ENCODE measurements around the gene ZNF248. TPM values are rescaled to one million over a fixed set of nuclear protein-coding genes. Genes with fewer than 3 reads are reported as not detected.

Gene ZNF248
- 10 to 100 TPM in 4 of 5 donors, 1 to 10 TPM in 1; 7.0 to 15.6 (median 13.4) TPM for total RNA-seq
- 13.7 TPM for total RNA-seq (2013)
- 3.0 to 40.0 (median 12.6) reads per million in 29 experiments for total RNA-seq

- Histone ChIP-seq H3K4me3 (ENCODE audit: control insufficient read depth in 1 of 2, extremely low read depth in 1 of 2, low read length in 1 of 2) (peak within 1 kb of the TSS; percentile 82 to 92), H3K27ac (ENCODE audit: low read length) (peak within 1 kb of the TSS; percentile 87), H3K27me3 (replicated peaks in 1 of 2; ENCODE audit: control insufficient read depth in 2 of 2, extremely low read depth in 1 of 2, insufficient read depth in 2 of 2, low read length in 1 of 2) (no peaks in the 10 kb centered on the region), H3K36me3 (ENCODE audit: control insufficient read depth in 2 of 2, extremely low read depth in 1 of 2, insufficient read depth in 1 of 2, low read length in 1 of 2) (no peaks in the 10 kb centered on the region), H3K9me3 (no peaks in the 10 kb centered on the region), H3K4me1 (ENCODE audit: control insufficient read depth in 1 of 2, extremely low read depth in 1 of 2, insufficient read depth in 2 of 2, low read length in 2 of 2) (peaks cover 6 to 22% of the 10 kb centered on the region in 2 experiments)
- Mint-ChIP-seq H3K9me3 (no peaks in the 10 kb centered on the region), H3K27ac (peak within 1 kb of the TSS; percentile 73 to 98), H3K27me3 (no peaks in the 10 kb centered on the region), H3K4me1 (peaks cover 38 to 53% (median 50%) of the 10 kb centered on the region in 3 donors), H3K36me3 (peaks cover 15% of the 10 kb centered on the region), H3K4me3 (peak within 1 kb of the TSS; percentile 85 to 90 (median 86))
- under 1% methylated on average over 72 of the region's 81 CpGs for WGBS (ENCODE audit: insufficient coverage)
- ChIA-PET POLR2A (interaction anchor here in 1 of 2 donors (0.9 kb wide), 1 partner anchor 119 kb away, joined by 3 read pairs; no protein-coding TSS in a partner anchor), CTCF (interaction anchor here in 1 of 2 donors (0.6 kb wide), 2 partner anchors 42 to 72 kb away, joined by 3 read pairs; no protein-coding TSS in a partner anchor)
- ATAC-seq (replicated peaks in 1 of 4) (peak; percentile 94 to 96 (median 94)), DNase-seq (peak; percentile 88 to 98 (median 93))
These were observed at the start of gene ZNF248 for GRCh38 chr10:37857287-37858211. TSS of gene ZNF248 (minus strand) at chr10:37857610. CDS start at chr10:37856310, 1,300 bp downstream.

GRCh38 chr10:37906382-37906781 lies 49.0 kb upstream of the ZNF248 start:
- H3K4me1 ChIP-seq (ENCODE audit: control insufficient read depth in 1 of 2, extremely low read depth in 1 of 2, insufficient read depth in 2 of 2, low read length in 2 of 2) = no peaks in the 10 kb centered on the region
- no peaks in the 10 kb centered on the region for H3K27me3 Mint-ChIP-seq
- 80% methylated on average over 1 of the region's 2 CpGs for WGBS (ENCODE audit: insufficient coverage)
- H3K4me3 Mint-ChIP-seq = no peak overlapping the region
- POLR2A ChIA-PET = interaction anchor here in 1 of 2 donors (0.5 kb wide), 1 partner anchor 44 kb away, joined by 3 read pairs; no protein-coding TSS in a partner anchor
- peaks cover 0 to 2% of the 10 kb centered on the region in 2 experiments for H3K27me3 ChIP-seq (replicated peaks in 1 of 2; ENCODE audit: control insufficient read depth in 2 of 2, extremely low read depth in 1 of 2, insufficient read depth in 2 of 2, low read length in 1 of 2)
- CTCF ChIA-PET = no interaction called here
- H3K36me3 ChIP-seq (ENCODE audit: control insufficient read depth in 2 of 2, extremely low read depth in 1 of 2, insufficient read depth in 1 of 2, low read length in 1 of 2) = no peaks in the 10 kb centered on the region
- H3K4me3 ChIP-seq (ENCODE audit: control insufficient read depth in 1 of 2, extremely low read depth in 1 of 2, low read length in 1 of 2) = no peak overlapping the region
- no peak for ATAC-seq (replicated peaks in 1 of 4)
- no peaks in the 10 kb centered on the region for H3K4me1 Mint-ChIP-seq
- no peaks in the 10 kb centered on the region for H3K36me3 Mint-ChIP-seq
- H3K9me3 ChIP-seq = no peaks in the 10 kb centered on the region
- H3K9me3 Mint-ChIP-seq = peaks cover 3 to 21% (median 13%) of the 10 kb centered on the region in 3 donors
- no peak overlapping the region for H3K27ac ChIP-seq (ENCODE audit: low read length)
- no peak for DNase-seq
- H3K27ac Mint-ChIP-seq = no peak overlapping the region

- H3K4me1 Mint-ChIP-seq = no peaks in the 10 kb centered on the region
- H3K36me3 Mint-ChIP-seq = peaks cover 3% of the 10 kb centered on the region
- no peak for ATAC-seq (replicated peaks in 1 of 4)
- Histone ChIP-seq H3K4me3 (ENCODE audit: control insufficient read depth in 1 of 2, extremely low read depth in 1 of 2, low read length in 1 of 2) (no peak overlapping the region), H3K27ac (ENCODE audit: low read length) (no peak overlapping the region), H3K9me3 (peaks cover 10% of the 10 kb centered on the region), H3K4me1 (ENCODE audit: control insufficient read depth in 1 of 2, extremely low read depth in 1 of 2, insufficient read depth in 2 of 2, low read length in 2 of 2) (no peaks in the 10 kb centered on the region), H3K36me3 (ENCODE audit: control insufficient read depth in 2 of 2, extremely low read depth in 1 of 2, insufficient read depth in 1 of 2, low read length in 1 of 2) (no peaks in the 10 kb centered on the region), H3K27me3 (replicated peaks in 1 of 2; ENCODE audit: control insufficient read depth in 2 of 2, extremely low read depth in 1 of 2, insufficient read depth in 2 of 2, low read length in 1 of 2) (no peaks in the 10 kb centered on the region)
- no peaks in the 10 kb centered on the region for H3K27me3 Mint-ChIP-seq
- DNase-seq = no peak
- peaks cover 8 to 41% (median 31%) of the 10 kb centered on the region in 3 donors for H3K9me3 Mint-ChIP-seq
- no peak overlapping the region for H3K4me3 Mint-ChIP-seq
- ChIA-PET POLR2A (no interaction called here), CTCF (no interaction called here)
- no peak overlapping the region for H3K27ac Mint-ChIP-seq
These were observed 39.0 kb upstream of the ZNF248 start for GRCh38 chr10:37896436-37896835.

GRCh38 chr10:37895674-37896073 lies 38.3 kb upstream of the ZNF248 start:
- ChIA-PET CTCF (no interaction called here), POLR2A (no interaction called here)
- H3K4me1 ChIP-seq (ENCODE audit: control insufficient read depth in 1 of 2, extremely low read depth in 1 of 2, insufficient read depth in 2 of 2, low read length in 2 of 2) = no peaks in the 10 kb centered on the region
- ATAC-seq (replicated peaks in 1 of 4) (no peak), DNase-seq (no peak)
- Mint-ChIP-seq H3K27me3 (no peaks in the 10 kb centered on the region), H3K4me1 (no peaks in the 10 kb centered on the region), H3K9me3 (peaks cover 16 to 49% (median 37%) of the 10 kb centered on the region in 3 donors), H3K27ac (no peak overlapping the region), H3K4me3 (no peak overlapping the region), H3K36me3 (peaks cover 3% of the 10 kb centered on the region)
- peaks cover 10% of the 10 kb centered on the region for H3K9me3 ChIP-seq
- H3K36me3 ChIP-seq (ENCODE audit: control insufficient read depth in 2 of 2, extremely low read depth in 1 of 2, insufficient read depth in 1 of 2, low read length in 1 of 2) = no peaks in the 10 kb centered on the region
- WGBS (ENCODE audit: insufficient coverage) = no CpG with 5 or more reads among the region's 3 CpGs
- no peak overlapping the region for H3K4me3 ChIP-seq (ENCODE audit: control insufficient read depth in 1 of 2, extremely low read depth in 1 of 2, low read length in 1 of 2)
- no peaks in the 10 kb centered on the region for H3K27me3 ChIP-seq (replicated peaks in 1 of 2; ENCODE audit: control insufficient read depth in 2 of 2, extremely low read depth in 1 of 2, insufficient read depth in 2 of 2, low read length in 1 of 2)
- no peak overlapping the region for H3K27ac ChIP-seq (ENCODE audit: low read length)

GRCh38 chr10:37885850-37886249 lies 28.4 kb upstream of the ZNF248 start:
- Mint-ChIP-seq H3K4me1 (no peaks in the 10 kb centered on the region), H3K27ac (no peak overlapping the region), H3K9me3 (peaks cover 17 to 22% (median 17%) of the 10 kb centered on the region in 3 donors), H3K27me3 (peaks cover 2 to 5% of the 10 kb centered on the region in 2 donors), H3K4me3 (no peak overlapping the region), H3K36me3 (peaks cover 8% of the 10 kb centered on the region)
- DNase-seq (no peak), ATAC-seq (replicated peaks in 1 of 4) (no peak)
- no peaks in the 10 kb centered on the region for H3K4me1 ChIP-seq (ENCODE audit: control insufficient read depth in 1 of 2, extremely low read depth in 1 of 2, insufficient read depth in 2 of 2, low read length in 2 of 2)
- H3K36me3 ChIP-seq (ENCODE audit: control insufficient read depth in 2 of 2, extremely low read depth in 1 of 2, insufficient read depth in 1 of 2, low read length in 1 of 2) = no peaks in the 10 kb centered on the region
- ChIA-PET POLR2A (no interaction called here), CTCF (no interaction called here)
- no peaks in the 10 kb centered on the region for H3K9me3 ChIP-seq
- no peaks in the 10 kb centered on the region for H3K27me3 ChIP-seq (replicated peaks in 1 of 2; ENCODE audit: control insufficient read depth in 2 of 2, extremely low read depth in 1 of 2, insufficient read depth in 2 of 2, low read length in 1 of 2)
- H3K27ac ChIP-seq (ENCODE audit: low read length) = no peak overlapping the region
- H3K4me3 ChIP-seq (ENCODE audit: control insufficient read depth in 1 of 2, extremely low read depth in 1 of 2, low read length in 1 of 2) = no peak overlapping the region

DNA sequence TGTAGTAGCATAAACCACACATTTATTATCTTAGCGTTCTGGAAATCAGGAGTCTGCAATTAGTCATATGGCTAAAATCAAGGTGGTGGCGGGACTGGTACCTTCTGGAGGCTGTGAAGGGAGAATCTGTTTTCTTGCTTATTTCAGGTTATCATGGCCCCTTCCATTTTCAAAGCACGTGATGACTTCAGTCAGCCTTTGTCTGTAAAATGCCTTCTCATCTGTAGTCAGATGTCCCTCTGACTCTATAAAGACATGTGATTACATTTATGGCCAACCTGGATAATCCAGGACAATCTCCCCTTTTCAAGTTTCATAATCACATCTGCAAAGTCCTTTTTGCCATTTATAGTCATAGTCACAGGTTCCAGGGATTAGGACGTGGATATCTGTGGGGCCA lies 15.5 kb upstream of the ZNF248 start:
- ATAC-seq (replicated peaks in 1 of 4) (no peak), DNase-seq (no peak)
- Histone ChIP-seq H3K27ac (ENCODE audit: low read length) (no peak overlapping the region), H3K4me3 (ENCODE audit: control insufficient read depth in 1 of 2, extremely low read depth in 1 of 2, low read length in 1 of 2) (no peak overlapping the region), H3K36me3 (ENCODE audit: control insufficient read depth in 2 of 2, extremely low read depth in 1 of 2, insufficient read depth in 1 of 2, low read length in 1 of 2) (no peaks in the 10 kb centered on the region), H3K27me3 (replicated peaks in 1 of 2; ENCODE audit: control insufficient read depth in 2 of 2, extremely low read depth in 1 of 2, insufficient read depth in 2 of 2, low read length in 1 of 2) (no peaks in the 10 kb centered on the region), H3K9me3 (no peaks in the 10 kb centered on the region), H3K4me1 (ENCODE audit: control insufficient read depth in 1 of 2, extremely low read depth in 1 of 2, insufficient read depth in 2 of 2, low read length in 2 of 2) (no peaks in the 10 kb centered on the region)
- ChIA-PET POLR2A (no interaction called here), CTCF (no interaction called here)
- Mint-ChIP-seq H3K4me3 (no peak overlapping the region), H3K36me3 (no peaks in the 10 kb centered on the region), H3K9me3 (peaks cover 0 to 3% (median 0%) of the 10 kb centered on the region in 3 donors), H3K27me3 (no peaks in the 10 kb centered on the region), H3K27ac (no peak overlapping the region), H3K4me1 (no peaks in the 10 kb centered on the region)
- WGBS (ENCODE audit: insufficient coverage) = 100% methylated on average over 1 of the region's 4 CpGs

Data from T-cell (primary cell).